MCF 10A (cell line): Measurements from ENCODE around the gene NRG3. TPM values are rescaled to one million over a fixed set of nuclear protein-coding genes. Genes with fewer than 3 reads are reported as not detected.

Source experiments
- BruUV-seq: library from RNA; stranded (reverse); fragments of 400-500 nt; replicated peaks from 2 replicates; lab custom pipeline; 2021; lab: Mats Ljungman, UMichigan
- CTCF ChIA-PET: fragments of 300-600 bp; sonication (Branson Sonifier 250); formaldehyde crosslinking; extraction: SDS; loops from one replicate; lab custom pipeline; 2021; ENCODE audit warnings: antibody characterized with exemption, inconsistent platforms; lab: Yijun Ruan, JAX
- POLR2A ChIA-PET: fragments of 300-600, 350-650 bp; sonication (Branson Sonifier 250); formaldehyde crosslinking; extraction: SDS; loops from one replicate; lab custom pipeline; 2020; ENCODE audit warnings: antibody characterized with exemption, inconsistent platforms; lab: Yijun Ruan, JAX
- DNase-seq: peaks from one replicate; pipeline ENCODE4 v3.0.0-alpha.2; 2018; ENCODE audit not compliant: unreplicated experiment
- H3K27ac Mint-ChIP-seq: one replicate; pipeline ENCODE4 v1.8.0; 2022; ENCODE audit warnings: mild to moderate bottlenecking, low read depth, mixed read lengths; ENCODE audit not compliant: unreplicated experiment
- H3K27me3 Mint-ChIP-seq: one replicate; pipeline ENCODE4 v1.8.0; 2022; ENCODE audit warnings: mixed read lengths; ENCODE audit not compliant: insufficient read depth, unreplicated experiment
- H3K36me3 Mint-ChIP-seq: one replicate; pipeline ENCODE4 v1.8.0; 2022; ENCODE audit warnings: mild to moderate bottlenecking, moderate library complexity, mixed read lengths; ENCODE audit not compliant: insufficient read depth, unreplicated experiment
- H3K4me1 Mint-ChIP-seq: one replicate; pipeline ENCODE4 v1.8.0; 2022; ENCODE audit warnings: mixed read lengths; ENCODE audit not compliant: insufficient read depth, unreplicated experiment
- H3K4me3 Mint-ChIP-seq: one replicate; pipeline ENCODE4 v1.8.0; 2022; ENCODE audit warnings: mild to moderate bottlenecking, moderate library complexity, mixed read lengths; ENCODE audit not compliant: unreplicated experiment
- H3K9me3 Mint-ChIP-seq: one replicate; pipeline ENCODE4 v1.8.0; 2022; ENCODE audit warnings: mixed read lengths; ENCODE audit not compliant: unreplicated experiment
- CTCF ChIP-seq: fragments of 200-600 bp; IDR thresholded peaks from one replicate; pipeline ENCODE4 v1.8.0; 2022; ENCODE audit warnings: antibody characterized with exemption, mild to moderate bottlenecking; ENCODE audit not compliant: unreplicated experiment
- intact Hi-C: fragments of 100-400 bp; cut with micrococcal nuclease; formaldehyde crosslinking; loops from 2 replicates; pipeline ENCODE4 v1.14.1; 2022
- total RNA-seq: library from RNA; stranded (reverse); gene quantifications from 2 replicates; pipeline ENCODE4 v1.2.3, GENCODE V29; 2022

Gene NRG3
- total RNA-seq, 1 experiment from 2014 or later = not detected

DNA sequence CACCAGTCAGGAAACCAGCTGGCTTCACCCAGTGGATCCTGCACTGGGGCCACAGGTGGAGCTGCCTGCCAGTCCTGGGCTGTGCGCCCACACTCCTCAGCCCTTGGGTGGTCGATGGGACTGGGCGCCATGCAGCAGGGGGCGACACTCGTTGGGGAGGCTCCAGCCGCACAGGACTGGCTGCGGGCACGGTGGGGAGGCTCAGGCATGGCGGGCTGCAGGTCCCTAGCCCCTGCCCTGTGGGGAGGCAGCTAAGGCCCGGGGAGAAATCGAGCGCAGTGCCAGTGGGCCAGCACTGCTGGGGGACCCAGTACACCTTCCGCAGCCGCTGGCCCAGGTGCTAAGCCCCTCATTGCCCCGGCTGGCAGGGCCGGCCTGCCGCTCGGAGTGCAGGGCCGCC is 12.4 kb upstream of the NRG3 start:
- Mint-ChIP-seq H3K36me3 (no peaks in the 10 kb centered on the region), H3K4me3 (no peak overlapping the region), H3K4me1 (peaks cover 6% of the 10 kb centered on the region), H3K9me3 (no peaks in the 10 kb centered on the region), H3K27ac (no peak overlapping the region), H3K27me3 (no peaks in the 10 kb centered on the region)
- ChIA-PET POLR2A (interaction anchor here (0.7 kb wide), 1 partner anchor 30 kb away, joined by 3 read pairs; no protein-coding TSS in a partner anchor), CTCF (interaction anchor here (1.0 kb wide), 1 partner anchor 745 kb away, joined by 4 read pairs; no protein-coding TSS in a partner anchor)
- intact Hi-C loops = no loop called here
- DNase-seq = no peak
- TF ChIP-seq CTCF = no peak
- BruUV-seq = no TSS peak

DNA sequence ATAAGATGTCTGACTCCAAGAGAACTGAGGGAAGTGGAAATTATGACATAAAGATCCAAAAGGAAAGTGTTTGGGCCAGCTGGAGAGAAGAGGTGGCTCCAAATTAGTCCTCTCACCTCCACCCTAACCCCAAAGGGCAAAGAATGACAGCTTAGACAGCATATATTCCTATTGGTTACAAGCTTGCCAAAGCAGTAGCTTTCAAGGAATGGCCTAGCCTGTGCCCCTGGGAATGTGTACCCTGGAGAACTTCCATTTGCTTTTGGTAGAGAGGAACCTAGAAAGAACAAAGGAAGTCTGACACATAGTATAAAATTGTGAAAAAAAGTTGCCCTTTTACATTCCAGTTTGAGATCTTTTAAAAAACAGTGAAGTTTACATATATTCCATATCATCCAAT is 11.2 kb upstream of the NRG3 start:
- ChIA-PET POLR2A (no interaction called here), CTCF (interaction anchor here (0.7 kb wide), 1 partner anchor 16 kb away, joined by 3 read pairs; no protein-coding TSS in a partner anchor)
- H3K27ac Mint-ChIP-seq = no peak overlapping the region
- peaks cover 6% of the 10 kb centered on the region for H3K4me1 Mint-ChIP-seq
- no peaks in the 10 kb centered on the region for H3K9me3 Mint-ChIP-seq
- H3K36me3 Mint-ChIP-seq = no peaks in the 10 kb centered on the region
- no TSS peak for BruUV-seq
- no peak overlapping the region for H3K4me3 Mint-ChIP-seq
- DNase-seq = no peak
- intact Hi-C loops = no loop called here
- TF ChIP-seq CTCF = no peak
- H3K27me3 Mint-ChIP-seq = no peaks in the 10 kb centered on the region

DNA sequence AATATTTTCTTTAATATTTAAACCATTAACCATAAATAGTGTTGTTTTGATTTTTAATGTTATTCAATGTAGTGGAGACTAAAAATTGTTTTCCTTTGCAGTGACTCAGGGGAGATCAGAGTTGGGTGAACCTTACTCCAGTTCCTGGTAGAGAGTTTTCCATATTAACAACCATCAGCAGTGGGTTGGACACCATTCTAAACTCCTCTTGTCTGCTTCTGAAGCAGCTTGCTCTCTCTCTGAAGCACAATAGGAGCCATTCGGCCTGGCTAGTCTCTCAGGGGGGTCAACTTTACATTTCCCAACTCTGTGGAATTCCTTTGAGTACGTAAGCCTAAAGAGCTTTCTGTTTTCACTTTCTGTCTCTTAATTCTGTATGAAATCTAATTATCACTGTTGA is 9.4 kb upstream of the NRG3 start:
- Mint-ChIP-seq H3K27me3 (no peaks in the 10 kb centered on the region), H3K27ac (no peak overlapping the region), H3K9me3 (no peaks in the 10 kb centered on the region), H3K4me1 (peaks cover 6% of the 10 kb centered on the region), H3K4me3 (no peak overlapping the region), H3K36me3 (no peaks in the 10 kb centered on the region)
- no peak for TF ChIP-seq CTCF
- intact Hi-C loops = no loop called here
- POLR2A ChIA-PET = no interaction called here
- DNase-seq = no peak
- CTCF ChIA-PET = interaction anchor here (0.5 kb wide), 1 partner anchor 14 kb away, joined by 3 read pairs; no protein-coding TSS in a partner anchor
- no TSS peak for BruUV-seq

DNA sequence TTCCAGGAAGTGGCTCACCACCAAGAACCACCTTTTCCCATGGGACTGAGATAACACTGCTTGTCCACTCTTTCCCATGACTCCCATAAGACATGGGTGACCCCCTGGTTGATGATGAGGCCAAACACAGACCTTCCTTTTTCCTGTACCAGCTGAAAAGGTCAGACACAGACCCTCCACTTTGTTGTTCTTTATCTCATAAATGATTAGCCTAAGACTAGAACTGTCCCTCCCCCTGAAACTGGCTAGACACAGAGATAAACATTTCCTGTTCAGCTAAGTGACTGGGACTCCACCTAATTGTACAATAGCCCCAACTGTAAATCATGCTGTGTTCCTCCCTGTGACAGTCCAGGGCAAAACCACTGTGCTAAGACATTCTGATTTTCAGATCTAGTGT is 8.2 kb upstream of the NRG3 start:
- intact Hi-C loops = no loop called here
- no peak overlapping the region for H3K27ac Mint-ChIP-seq
- TF ChIP-seq CTCF = no peak
- H3K9me3 Mint-ChIP-seq = no peaks in the 10 kb centered on the region
- H3K27me3 Mint-ChIP-seq = no peaks in the 10 kb centered on the region
- H3K4me3 Mint-ChIP-seq = no peak overlapping the region
- ChIA-PET POLR2A (no interaction called here), CTCF (interaction anchor here (0.6 kb wide), 1 partner anchor 196 kb away, joined by 3 read pairs; no protein-coding TSS in a partner anchor)
- no TSS peak for BruUV-seq
- no peaks in the 10 kb centered on the region for H3K36me3 Mint-ChIP-seq
- no peak for DNase-seq
- peaks cover 10% of the 10 kb centered on the region for H3K4me1 Mint-ChIP-seq
